HG03439 (cell line): ENCODE data around the gene PACSIN3.

Experiments used
- ATAC-seq: cut with Tn5 transposase; IDR thresholded peaks from one replicate; pipeline ENCODE4 v1.9.1; 2021; ENCODE audit warnings: mild to moderate bottlenecking, moderate library complexity; ENCODE audit not compliant: unreplicated experiment

PACSIN3 gene

DNA sequence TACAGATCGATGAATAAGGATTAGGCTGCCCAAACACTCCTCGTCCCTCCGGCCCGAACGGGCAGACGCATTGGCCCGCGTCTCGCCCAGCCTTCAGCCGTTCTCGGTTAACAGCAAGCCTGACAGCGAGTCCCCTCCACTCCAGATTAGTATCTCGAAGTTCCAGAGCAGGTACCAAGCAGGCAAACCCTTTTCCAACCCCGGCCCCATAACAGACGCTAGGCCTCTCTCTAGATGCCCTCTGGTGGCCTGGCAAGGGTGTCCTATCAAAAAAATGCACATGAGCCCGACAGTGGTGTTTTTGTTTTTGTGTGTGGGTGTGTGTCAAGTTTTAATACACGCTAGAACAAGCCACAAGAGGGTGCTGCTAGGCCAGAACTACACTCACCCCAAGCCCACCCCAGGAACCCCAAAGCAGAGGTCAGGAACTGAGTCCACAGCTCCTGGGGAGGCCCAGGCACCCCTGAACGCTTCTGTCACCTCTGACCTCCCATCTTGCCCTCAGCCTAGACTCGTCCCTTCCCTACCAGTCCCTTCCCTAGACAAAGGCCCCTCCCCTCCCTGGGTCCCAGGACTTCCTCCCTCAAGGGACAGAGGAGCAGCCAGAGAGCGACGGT is 8.9 kb downstream of the PACSIN3 start:
- peak; percentile 52 for ATAC-seq

GRCh38 chr11:47176328-47177228 is 9.7 kb downstream of the PACSIN3 start, which contains the start of gene ARFGAP2:
ARFGAP2 (minus strand) TSS chr11:47176879; CDS start chr11:47176853, 26 bp downstream.
- ATAC-seq = peak; percentile 87

DNA sequence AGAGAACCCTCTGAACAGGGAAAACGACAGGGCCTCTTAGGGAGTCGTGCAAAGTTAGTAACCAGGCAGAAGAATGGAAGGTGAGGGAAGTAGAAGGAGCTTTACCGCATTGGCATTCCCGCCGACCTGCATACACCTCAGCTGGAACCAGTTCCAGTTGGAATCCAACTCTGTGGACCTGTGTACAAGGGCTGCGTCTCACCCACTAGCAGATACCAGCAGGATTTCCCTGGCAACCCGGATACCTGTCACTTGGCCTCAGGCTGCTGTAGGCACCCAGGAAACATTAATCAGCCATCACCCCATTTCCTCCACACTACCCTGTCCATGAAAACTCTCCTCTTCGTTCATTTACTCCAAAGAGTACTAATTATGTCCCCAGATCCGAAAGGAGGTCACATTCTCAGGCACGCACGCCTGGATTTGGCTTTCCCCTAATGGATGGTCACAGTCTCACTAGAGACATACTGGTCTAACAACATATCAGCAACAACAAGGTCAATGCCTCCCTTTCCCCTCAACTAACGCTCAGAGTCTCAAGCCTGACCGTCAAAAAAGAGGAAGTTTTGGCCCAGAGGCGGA is 10.4 kb downstream of the PACSIN3 start:
- no peak for ATAC-seq

- no peak for ATAC-seq
Observed at GRCh38 chr11:47172740-47173336, 13.4 kb downstream of the PACSIN3 start.

GRCh38 chr11:47171856-47172255 is 14.4 kb downstream of the PACSIN3 start:
- ATAC-seq = no peak

DNA sequence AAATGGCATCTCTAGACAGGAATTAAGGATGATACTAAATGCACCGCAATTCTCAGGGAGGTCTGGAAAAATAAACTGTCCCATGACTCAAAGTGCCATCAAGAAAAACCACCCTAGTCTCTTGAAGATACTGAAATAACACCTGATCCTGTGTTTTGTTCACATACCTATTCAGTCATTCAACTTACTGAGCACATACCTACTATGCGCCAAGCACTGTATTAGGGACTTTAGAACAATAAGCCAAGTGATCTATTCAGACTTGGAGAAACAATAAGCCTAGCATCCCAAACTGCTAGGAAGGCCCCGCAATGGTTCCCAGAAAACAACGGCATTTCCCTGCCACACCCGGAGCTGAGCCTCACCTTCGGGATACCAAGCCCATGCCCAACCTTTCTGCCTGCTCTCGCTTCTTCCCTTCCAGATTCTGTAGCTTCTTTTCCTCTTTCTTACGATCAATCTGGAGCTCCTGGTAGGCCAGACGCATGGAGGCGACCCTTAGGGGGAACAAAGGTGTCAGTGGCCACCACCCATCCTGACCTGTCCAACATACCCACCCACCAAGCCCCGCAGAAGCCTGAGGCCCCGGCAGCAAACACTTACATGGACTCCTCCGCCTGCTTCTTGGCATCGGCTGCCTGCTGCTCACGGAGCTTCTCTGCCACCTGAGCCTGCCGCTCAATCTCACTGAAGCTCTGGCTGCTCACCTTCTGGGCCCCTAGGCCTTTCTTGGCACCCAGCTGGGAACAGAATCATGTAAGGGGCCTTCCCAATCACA is 15.0 kb downstream of the PACSIN3 start:
- no peak for ATAC-seq

GRCh38 chr11:47166368-47166767 is 19.9 kb downstream of the PACSIN3 start:
- ATAC-seq = no peak

- no peak for ATAC-seq
Observed at GRCh38 chr11:47165253-47165840, 20.9 kb downstream of the PACSIN3 start.

DNA sequence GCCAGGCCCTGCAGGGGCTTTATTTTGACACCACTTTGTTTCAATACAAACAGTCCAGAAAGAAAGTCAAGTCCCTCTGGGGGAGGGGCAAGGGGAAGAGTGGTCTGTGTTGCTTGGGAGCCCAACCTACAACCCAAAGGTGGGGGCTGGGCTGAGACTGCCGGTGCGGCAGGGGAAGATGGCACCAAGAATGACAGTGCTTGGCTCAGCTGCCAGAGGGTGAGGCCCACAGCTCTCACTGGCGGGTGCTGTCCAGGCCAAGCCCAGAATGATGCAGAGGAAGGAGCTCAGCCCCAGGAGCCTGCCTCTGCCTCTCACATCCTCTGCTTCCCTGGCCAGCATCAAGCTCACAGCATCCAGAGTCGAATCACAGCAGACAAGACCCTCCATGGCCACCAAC is 21.9 kb downstream of the PACSIN3 start:
- ATAC-seq = no peak

DNA sequence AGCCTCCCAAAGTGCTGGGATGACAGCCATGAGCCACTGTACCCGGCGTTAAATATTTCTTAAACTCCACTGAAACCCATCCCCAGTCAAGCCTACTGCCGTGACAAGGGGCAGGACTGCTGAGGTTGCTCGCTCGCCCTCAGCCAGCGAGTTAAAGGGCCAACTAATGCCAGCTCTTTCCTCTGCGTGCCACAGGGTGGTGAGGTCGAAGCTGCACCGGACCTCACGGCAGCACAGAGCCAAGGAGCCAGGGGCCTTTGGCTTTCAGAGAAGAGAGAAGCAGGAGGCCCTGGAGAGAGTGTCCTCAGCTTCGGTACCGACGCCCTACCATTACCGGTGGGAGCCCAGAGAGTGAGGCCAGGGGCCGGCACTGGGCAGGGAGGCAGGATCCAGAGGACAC is 22.3 kb downstream of the PACSIN3 start:
- ATAC-seq = no peak

DNA sequence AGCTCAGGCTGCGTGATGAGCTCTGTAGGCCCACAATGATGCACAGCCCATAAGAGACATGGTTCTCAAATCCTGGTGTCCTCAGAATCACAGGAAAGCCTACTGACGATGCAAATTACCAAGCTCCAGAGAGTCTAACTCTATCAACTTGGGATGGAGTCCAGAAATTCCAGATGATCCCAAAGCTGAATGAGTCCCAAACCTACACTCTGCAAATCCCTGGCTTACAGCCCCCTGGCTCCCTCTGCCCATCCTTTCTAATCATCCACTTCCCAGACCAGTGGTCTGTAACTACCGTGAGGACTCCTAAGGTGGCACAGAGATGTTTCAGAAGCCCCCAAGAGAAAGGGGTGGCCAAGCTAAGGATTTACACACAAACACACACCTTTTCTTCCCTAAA is 23.0 kb downstream of the PACSIN3 start:
- ATAC-seq = no peak

GRCh38 chr11:47162426-47162825 is 23.8 kb downstream of the PACSIN3 start:
- ATAC-seq = no peak

DNA sequence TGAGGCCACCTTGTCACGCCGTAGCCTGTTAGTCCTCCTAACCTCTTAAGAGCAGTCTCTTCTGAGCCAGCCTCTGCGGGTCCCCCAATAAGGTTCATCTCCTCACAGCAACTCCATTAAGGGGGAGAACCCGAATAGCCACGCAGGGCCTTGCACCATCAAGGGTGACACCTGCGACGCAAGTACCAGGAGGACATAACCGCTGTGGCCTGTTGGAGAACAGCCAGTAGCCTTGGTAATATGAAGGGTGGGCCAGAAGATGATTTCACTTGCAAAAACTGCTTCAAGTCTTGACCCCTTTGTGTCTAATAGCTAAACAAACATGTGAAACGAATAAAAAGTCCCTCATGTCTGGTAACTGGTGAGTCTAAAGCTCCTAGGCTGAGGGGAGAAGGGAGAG is 24.3 kb downstream of the PACSIN3 start:
- no peak for ATAC-seq

- no peak for ATAC-seq
Observed at GRCh38 chr11:47161134-47161854, 24.9 kb downstream of the PACSIN3 start.

DNA sequence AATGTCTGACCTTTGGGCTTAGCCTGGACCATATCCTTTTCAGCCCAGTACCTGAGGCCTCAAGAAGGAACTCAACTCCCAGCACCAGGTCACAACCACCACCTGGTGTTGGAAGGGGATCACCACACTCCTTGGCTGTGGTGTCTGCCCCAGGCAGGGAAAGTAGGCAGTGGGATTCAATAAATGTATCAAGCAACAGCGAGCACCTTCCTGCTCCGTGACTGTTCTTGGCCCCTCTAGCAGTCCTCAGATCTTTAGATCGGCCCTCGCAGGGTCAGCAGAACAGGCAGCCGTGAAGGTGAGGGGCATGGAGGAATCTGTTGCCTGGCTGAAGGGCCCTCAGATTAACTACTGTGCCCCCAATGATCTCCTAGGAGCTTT is 25.5 kb downstream of the PACSIN3 start:
- ATAC-seq = no peak

DNA sequence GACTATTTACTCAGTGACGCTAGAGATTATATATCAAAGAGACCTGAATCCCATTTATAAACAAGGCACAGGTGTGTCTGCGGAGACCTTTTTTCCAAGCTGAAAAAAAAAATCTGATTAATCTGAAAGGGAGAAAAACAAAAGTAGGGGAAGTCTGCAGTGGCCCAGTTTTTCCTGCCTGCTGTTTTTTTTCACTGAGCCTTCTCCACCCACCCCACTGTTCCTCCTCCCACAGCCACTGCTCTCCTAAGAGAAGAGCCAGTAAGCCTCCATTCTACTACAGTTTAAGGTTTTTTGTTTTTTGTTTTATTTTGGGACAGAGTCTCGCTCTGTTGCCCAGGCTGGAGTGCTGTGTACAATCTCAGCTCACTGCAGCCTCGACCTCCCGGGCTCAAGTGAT is 28.0 kb downstream of the PACSIN3 start:
- no peak for ATAC-seq

GRCh38 chr11:47157805-47158204 is 28.4 kb downstream of the PACSIN3 start:
- ATAC-seq = no peak

GRCh38 chr11:47156951-47157350 is 29.3 kb downstream of the PACSIN3 start:
- ATAC-seq = no peak

GRCh38 chr11:47156333-47156732 is 29.9 kb downstream of the PACSIN3 start:
- ATAC-seq = no peak

GRCh38 chr11:47155879-47156278 is 30.4 kb downstream of the PACSIN3 start:
- no peak for ATAC-seq
